AG04450 (cell line): ENCODE measurements around the gene GSG1L. TPM values are rescaled to one million over a fixed set of nuclear protein-coding genes. Genes with fewer than 3 reads are reported as not detected.

Experiments
- CTCF ChIA-PET: fragments of 300-600, 350-600 bp; formaldehyde crosslinking; extraction: SDS; loops from one replicate; lab custom pipeline; 2022; ENCODE audit warnings: antibody characterized with exemption, inconsistent platforms; lab: Charles Lee
- POLR2A ChIA-PET: fragments of 350-600 bp; formaldehyde crosslinking; extraction: SDS; loops from one replicate; lab custom pipeline; 2021; ENCODE audit warnings: antibody characterized with exemption, inconsistent platforms; lab: Yijun Ruan, JAX
- DNase-seq: peaks from one replicate; pipeline ENCODE4 v3.0.0-alpha.2; 2011; ENCODE audit warnings: low read depth, low spot score
- H3K27ac ChIP-seq: one replicate; pipeline ENCODE4 v1.5.1; 2012; ENCODE audit warnings: low read depth, low read length, control low read depth
- H3K27me3 ChIP-seq: one replicate; pipeline ENCODE4 v1.6.0; 2012; ENCODE audit warnings: low read length; ENCODE audit not compliant: control insufficient read depth, insufficient read depth
- H3K4me3 ChIP-seq: 2 replicates; pipeline ENCODE4 v1.5.1; 2011; ENCODE audit warnings: mild to moderate bottlenecking, low read depth, low read length, control low read depth
- H3K9me3 ChIP-seq: 2 replicates; pipeline ENCODE4 v1.5.1; 2012; ENCODE audit warnings: low read length; ENCODE audit not compliant: control insufficient read depth, insufficient read depth
- CTCF ChIP-seq: IDR thresholded peaks from 2 replicates; pipeline ENCODE4 v1.5.1; 2011; ENCODE audit warnings: low read depth, low read length, control low read depth, inconsistent platforms
- polyA plus RNA-seq: library from polyadenylated mRNA; depleted of rRNA; stranded (reverse); fragments of >200 nt; gene quantifications from 2 replicates; pipeline ENCODE4 v1.2.3, GENCODE V29; 2011

Gene GSG1L
- polyA plus RNA-seq, 1 experiment = not detected

- POLR2A ChIA-PET = no interaction called here
Measured at GRCh38 chr16:27994686-27995085, 68.8 kb downstream of the GSG1L start.

GRCh38 chr16:27993587-27993986, 69.9 kb downstream of the GSG1L start:
- POLR2A ChIA-PET = no interaction called here
- TF ChIP-seq CTCF = no peak

More at GRCh38 chr16:27994686-27995085, 68.8 kb downstream of the GSG1L start:
- CTCF ChIA-PET = no interaction called here
- no peak overlapping the region for H3K27ac ChIP-seq
- peaks cover 7% of the 10 kb centered on the region; the same call in 1 of the 2 replicates for H3K9me3 ChIP-seq
- no peak overlapping the region for H3K4me3 ChIP-seq
- no peak for TF ChIP-seq CTCF
- no peak for DNase-seq
- peaks cover 2% of the 10 kb centered on the region for H3K27me3 ChIP-seq

GRCh38 chr16:27991876-27992275, 71.6 kb downstream of the GSG1L start:
- Histone ChIP-seq H3K27ac (no peak overlapping the region), H3K27me3 (peaks cover 2% of the 10 kb centered on the region), H3K4me3 (no peak overlapping the region), H3K9me3 (peaks cover 7% of the 10 kb centered on the region; the same call in 1 of the 2 replicates)
- CTCF ChIA-PET = no interaction called here
- POLR2A ChIA-PET = no interaction called here
- DNase-seq = no peak
- no peak for TF ChIP-seq CTCF

More at GRCh38 chr16:27993587-27993986, 69.9 kb downstream of the GSG1L start:
- no peak overlapping the region for H3K4me3 ChIP-seq
- CTCF ChIA-PET = interaction anchor here (0.5 kb wide), 1 partner anchor 1025 kb away, joined by 4 read pairs; no protein-coding TSS in a partner anchor
- H3K27me3 ChIP-seq = peaks cover 2% of the 10 kb centered on the region
- no peak overlapping the region for H3K27ac ChIP-seq
- no peak for DNase-seq
- H3K9me3 ChIP-seq = peaks cover 7% of the 10 kb centered on the region; the same call in 1 of the 2 replicates

GRCh38 chr16:27985981-27986380, 77.5 kb downstream of the GSG1L start:
- Histone ChIP-seq H3K27me3 (no peaks in the 10 kb centered on the region), H3K27ac (no peak overlapping the region), H3K4me3 (no peak overlapping the region), H3K9me3 (no peaks in the 10 kb centered on the region)
- DNase-seq = no peak
- ChIA-PET CTCF (no interaction called here), POLR2A (no interaction called here)
- no peak for TF ChIP-seq CTCF

- ChIA-PET CTCF (interaction anchor here (1.3 kb wide), 1 partner anchor 86 kb away, joined by 4 read pairs; no protein-coding TSS in a partner anchor), POLR2A (no interaction called here)
- TF ChIP-seq CTCF = no peak
- H3K9me3 ChIP-seq = no peaks in the 10 kb centered on the region
- peaks cover 3% of the 10 kb centered on the region for H3K27me3 ChIP-seq
- DNase-seq = no peak
- H3K4me3 ChIP-seq = no peak overlapping the region
- no peak overlapping the region for H3K27ac ChIP-seq
Measured at GRCh38 chr16:27984121-27984520, 79.4 kb downstream of the GSG1L start.
